WERI-Rb-1 (cell line): Measurements from ENCODE around the gene NSMCE4A.
A peak's percentile ranks its signal among the peaks of the same experiment; 100 is the strongest.
"Not testable (repeated sequence)": the region's sequence is repeated elsewhere in the genome, so short reads cannot be mapped to it uniquely, and the experiment has no call there.

Experiments used
- DNase-seq: peaks from one replicate; pipeline ENCODE4 v3.0.0-alpha.2; 2020
- H3K27ac ChIP-seq: fragments of 250-450 bp; sonication (Bioruptor Pico); 2 replicates; pipeline ENCODE4 v1.5.1; 2020; ENCODE audit warnings: mild to moderate bottlenecking, moderate library complexity
- H3K27me3 ChIP-seq: fragments of 250-450 bp; sonication (Bioruptor Pico); 2 replicates; pipeline ENCODE4 v1.5.1; 2021; ENCODE audit warnings: mild to moderate bottlenecking, low read depth, moderate library complexity; ENCODE audit not compliant: insufficient read depth, severe bottlenecking
- H3K36me3 ChIP-seq: fragments of 250-450 bp; sonication (Bioruptor Pico); 2 replicates; pipeline ENCODE4 v1.5.1; 2020; ENCODE audit warnings: mild to moderate bottlenecking, moderate library complexity
- H3K4me3 ChIP-seq: 2 replicates; pipeline ENCODE4 v1.5.1; 2011; ENCODE audit warnings: low read depth, mild to moderate bottlenecking, control low read depth, low read length
- H3K9me3 ChIP-seq: fragments of 250-450 bp; sonication (Bioruptor Pico); 2 replicates; pipeline ENCODE4 v1.5.1; 2021; ENCODE audit warnings: mild to moderate bottlenecking, moderate library complexity; ENCODE audit not compliant: severe bottlenecking
- CTCF ChIP-seq: IDR thresholded peaks from 2 replicates; pipeline ENCODE4 v1.5.1; 2011; ENCODE audit warnings: low read depth, mild to moderate bottlenecking, control low read depth, inconsistent platforms, low read length

NSMCE4A gene

GRCh38 chr10:121926671-121927317 is 48.2 kb downstream of the NSMCE4A start:
- Histone ChIP-seq H3K36me3 (peaks cover 6% of the 10 kb centered on the region), H3K9me3 (no peaks in the 10 kb centered on the region), H3K27ac (peak overlapping the region; percentile 99), H3K4me3 (peak overlapping the region; percentile 93), H3K27me3 (no peaks in the 10 kb centered on the region)
- no peak for DNase-seq
- no peak for TF ChIP-seq CTCF

GRCh38 chr10:121926157-121926556 is 48.9 kb downstream of the NSMCE4A start:
- DNase-seq: no peak
- H3K27me3 ChIP-seq: no peaks in the 10 kb centered on the region
- no peak for TF ChIP-seq CTCF
- H3K36me3 ChIP-seq: peaks cover 6% of the 10 kb centered on the region
- H3K9me3 ChIP-seq: no peaks in the 10 kb centered on the region
- peak overlapping the region; percentile 93 for H3K4me3 ChIP-seq
- peak overlapping the region; percentile 99 for H3K27ac ChIP-seq

GRCh38 chr10:121921238-121921931 is 53.6 kb downstream of the NSMCE4A start:
- Histone ChIP-seq H3K36me3 (peaks cover 30% of the 10 kb centered on the region), H3K27ac (peak overlapping the region; percentile 84)

GRCh38 chr10:121919666-121920065 is 55.4 kb downstream of the NSMCE4A start:
- H3K36me3 ChIP-seq: peaks cover 32% of the 10 kb centered on the region
- no peak overlapping the region for H3K27ac ChIP-seq
- no peaks in the 10 kb centered on the region for H3K9me3 ChIP-seq
- no peak for DNase-seq
- H3K27me3 ChIP-seq: no peaks in the 10 kb centered on the region
- TF ChIP-seq CTCF: no peak
- no peak overlapping the region for H3K4me3 ChIP-seq

More at GRCh38 chr10:121921238-121921931, 53.6 kb downstream of the NSMCE4A start:
- H3K4me3 ChIP-seq: no peak overlapping the region
- H3K9me3 ChIP-seq: no peaks in the 10 kb centered on the region
- TF ChIP-seq CTCF: no peak
- peak; percentile 80 for DNase-seq
- H3K27me3 ChIP-seq: no peaks in the 10 kb centered on the region

- not testable (repeated sequence) for H3K4me3 ChIP-seq, H3K9me3 ChIP-seq, DNase-seq, H3K27ac ChIP-seq, H3K27me3 ChIP-seq
- peaks cover 34% of the 10 kb centered on the region for H3K36me3 ChIP-seq
Observed at GRCh38 chr10:121918800-121919199, 56.2 kb downstream of the NSMCE4A start.

- no peaks in the 10 kb centered on the region for H3K9me3 ChIP-seq
- TF ChIP-seq CTCF: no peak
- H3K27me3 ChIP-seq: no peaks in the 10 kb centered on the region
- H3K36me3 ChIP-seq: peaks cover 38% of the 10 kb centered on the region
- no peak overlapping the region for H3K4me3 ChIP-seq
- DNase-seq: no peak
- H3K27ac ChIP-seq: no peak overlapping the region
Observed at GRCh38 chr10:121914661-121915060, 60.4 kb downstream of the NSMCE4A start.
